ENCODE data around the gene IL16.

GRCh38 chr15:81206018-81206417 lies 9.3 kb downstream of the IL16 start:
- TF ChIP-seq CTCF (IDR thresholded peaks at IDR 0.05 in 2 of 3, conservative IDR thresholded peaks at IDR 0.05 in 1 of 3; ENCODE audit: borderline replicate concordance in 1 of 3, insufficient read depth in 1 of 3, low read depth in 2 of 3, low read length in 2 of 3) (no peak), EZH2phosphoT487 (IDR thresholded peaks at IDR 0.05; ENCODE audit: borderline replicate concordance) (no peak), RAD21 (IDR thresholded peaks at IDR 0.05; ENCODE audit: low read depth) (no peak), SIN3A (IDR thresholded peaks at IDR 0.05; ENCODE audit: low read depth) (no peak), POLR2AphosphoS5 (IDR thresholded peaks at IDR 0.05; ENCODE audit: low read depth, low read length) (no peak), JUND (IDR thresholded peaks at IDR 0.05) (no peak), ZNF274 (IDR thresholded peaks at IDR 0.05; ENCODE audit: low read depth, low read length) (no peak), EGR1 (IDR thresholded peaks at IDR 0.05; ENCODE audit: low read depth) (no peak), EZH2 (IDR thresholded peaks at IDR 0.05) (no peak), POLR2A (IDR thresholded peaks at IDR 0.05; ENCODE audit: borderline replicate concordance, extremely low read depth, insufficient read depth, insufficient read length) (no peak)

All from HCT116 (cell line).